Measurements from ENCODE around the gene FCHSD1. TPM values are rescaled to one million over a fixed set of nuclear protein-coding genes. Genes with fewer than 3 reads are reported as not detected.

FCHSD1 gene
- total and polyA plus RNA-seq, 10 of the 15 experiments (the other 5 are each of a cell fraction or from before 2014, with no cell fraction given) = 0.97 to 22.8 (median 10.7) TPM

DNA sequence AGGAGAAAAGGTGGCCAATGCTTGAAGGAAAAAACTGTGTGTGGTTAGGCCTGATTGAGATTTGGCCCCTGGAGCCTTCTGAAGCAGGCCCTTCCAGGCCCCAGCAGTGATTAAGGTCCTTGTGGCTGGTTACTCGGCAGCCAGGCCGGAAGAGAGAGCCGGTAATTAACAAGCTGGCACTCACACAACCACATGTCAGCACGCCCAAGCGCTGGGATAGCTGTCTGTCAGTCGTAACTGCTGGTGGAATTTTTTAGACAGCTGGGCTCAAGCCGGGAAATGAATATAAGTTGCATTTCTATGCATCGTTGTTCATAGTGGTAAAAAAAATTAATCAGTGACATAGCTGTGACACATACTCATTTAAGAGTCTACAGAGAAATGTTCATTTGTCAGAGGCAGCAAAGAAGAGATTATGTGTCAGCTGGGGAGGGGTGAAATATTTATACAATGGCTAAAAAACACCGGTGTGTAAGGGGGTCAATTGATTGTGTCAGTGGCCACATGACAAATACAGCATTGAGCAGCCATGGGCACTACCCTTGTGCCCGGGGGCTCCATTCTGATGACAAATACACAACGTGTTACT is 44.5 kb upstream of the FCHSD1 start:
- intact Hi-C loops (cut with micrococcal nuclease; ENCODE audit: unreplicated experiment) (no loop called here), in situ Hi-C loops (cut with MboI) (loop anchor here (10.0 kb wide), 1 partner anchor 449 kb away; no protein-coding TSS in a partner anchor)
- H3K4me3 ChIP-seq = no peak overlapping the region
- no peak for DNase-seq (ENCODE audit: low read depth, low spot score)
- RAD21 ChIA-PET (ENCODE audit: unreplicated experiment) = interaction anchor here (1.7 to 6.6 kb wide), 3 partner anchors 185 to 447 kb away, joined by 3 to 67 read pairs (median 57); partner anchors contain the start of gene PCDH1
- SMC1A ChIA-PET (ENCODE audit: uncharacterized antibody, unreplicated experiment) = interaction anchor here (1.0 to 2.6 kb wide), 5 partner anchors 12 to 265 kb away, joined by 3 to 14 read pairs (median 4); no protein-coding TSS in a partner anchor
- no peak overlapping the region for H3K9ac ChIP-seq (ENCODE audit: control insufficient read depth, insufficient read depth, low read length)
- no peak overlapping the region for H2AFZ ChIP-seq (ENCODE audit: control insufficient read depth, low read depth, low read length)
- FAIRE-seq = no peak
- no peaks in the 10 kb centered on the region for H3K36me3 ChIP-seq (ENCODE audit: control insufficient read depth in 2 of 2, insufficient read depth in 2 of 2, low read length in 1 of 2)
- CTCF ChIA-PET = interaction anchor here (0.7 to 5.4 kb wide), 6 partner anchors 117 to 296 kb away, joined by 3 to 28 read pairs (median 4); partner anchors contain the start of gene RNF14
- no TSS peak for BruUV-seq (replicated peaks)
- TF ChIP-seq CHD4 (IDR thresholded peaks at IDR 0.05) (no peak), CREB1 (IDR thresholded peaks at IDR 0.05; ENCODE audit: low read depth) (no peak), ZNF24 (IDR thresholded peaks at IDR 0.05) (no peak), ATF7 (IDR thresholded peaks at IDR 0.05; ENCODE audit: low read depth) (no peak), ZBTB33 (IDR thresholded peaks at IDR 0.05) (no peak), USF2 (IDR thresholded peaks at IDR 0.05; ENCODE audit: borderline replicate concordance, low read depth, low read length) (no peak), MYB (IDR thresholded peaks at IDR 0.05; ENCODE audit: borderline replicate concordance, low read depth, low read length) (no peak), RUNX3 (IDR thresholded peaks at IDR 0.05; ENCODE audit: low read length) (no peak), NFXL1 (IDR thresholded peaks at IDR 0.05; ENCODE audit: borderline replicate concordance) (no peak), MTA3 (IDR thresholded peaks at IDR 0.05; ENCODE audit: borderline replicate concordance, low read length) (no peak), NFIC (IDR thresholded peaks at IDR 0.05; ENCODE audit: low read depth, low read length) (no peak), GATAD2B (conservative IDR thresholded peaks at IDR 0.05; ENCODE audit: low read depth) (no peak), BCLAF1 (IDR thresholded peaks at IDR 0.05) (no peak)
- TF ChIP-seq, protein P1, sequence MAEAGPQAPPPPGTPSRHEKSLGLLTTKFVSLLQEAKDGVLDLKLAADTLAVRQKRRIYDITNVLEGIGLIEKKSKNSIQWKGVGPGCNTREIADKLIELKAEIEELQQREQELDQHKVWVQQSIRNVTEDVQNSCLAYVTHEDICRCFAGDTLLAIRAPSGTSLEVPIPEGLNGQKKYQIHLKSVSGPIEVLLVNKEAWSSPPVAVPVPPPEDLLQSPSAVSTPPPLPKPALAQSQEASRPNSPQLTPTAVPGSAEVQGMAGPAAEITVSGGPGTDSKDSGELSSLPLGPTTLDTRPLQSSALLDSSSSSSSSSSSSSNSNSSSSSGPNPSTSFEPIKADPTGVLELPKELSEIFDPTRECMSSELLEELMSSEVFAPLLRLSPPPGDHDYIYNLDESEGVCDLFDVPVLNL (IDR thresholded peaks at IDR 0.05; ENCODE audit: low read depth, low read length) = no peak
- H3K79me2 ChIP-seq (ENCODE audit: control insufficient read depth, insufficient read depth, low read length) = no peaks in the 10 kb centered on the region
- peaks cover 6% of the 10 kb centered on the region for H3K4me1 ChIP-seq (ENCODE audit: control insufficient read depth, insufficient read depth, low read length)
- H3K9me3 ChIP-seq (replicated peaks; ENCODE audit: control insufficient read depth, insufficient read depth, low read length) = no peaks in the 10 kb centered on the region
- WGBS (ENCODE audit: insufficient coverage, insufficient replicate concordance, low lambda C conversion rate, missing lambda C conversion rate) = 30% methylated on average over 11 of the region's 11 CpGs
- no peak overlapping the region for H3K27ac ChIP-seq (ENCODE audit: control insufficient read depth, insufficient read depth)
- H3K4me2 ChIP-seq (ENCODE audit: control insufficient read depth, insufficient read depth) = no peak overlapping the region
- H3K27me3 ChIP-seq (replicated peaks in 1 of 2; ENCODE audit: control insufficient read depth in 2 of 2, insufficient read depth in 2 of 2, low read length in 1 of 2) = peaks cover 2 to 8% of the 10 kb centered on the region in 2 experiments
- POLR2A ChIA-PET = no interaction called here
- H4K20me1 ChIP-seq (ENCODE audit: control insufficient read depth, insufficient read depth) = no peaks in the 10 kb centered on the region
- no peak for ATAC-seq
